BE2C (cell line): ENCODE data around the gene BACH2.

Experiments used
- DNase-seq: peaks from one replicate; pipeline ENCODE4 v3.0.0-alpha.2; 2020
- H3K27me3 ChIP-seq: fragments of 250-450 bp; sonication (Bioruptor Pico); 2 replicates; pipeline ENCODE4 v1.5.1; 2020; ENCODE audit warnings: mild to moderate bottlenecking
- H3K36me3 ChIP-seq: fragments of 250-450 bp; sonication (Bioruptor Pico); 2 replicates; pipeline ENCODE4 v1.5.1; 2020; ENCODE audit warnings: mild to moderate bottlenecking
- H3K4me1 ChIP-seq: fragments of 250-450 bp; sonication (Bioruptor Pico); 2 replicates; pipeline ENCODE4 v1.5.1; 2020
- H3K4me3 ChIP-seq: 2 replicates; pipeline ENCODE4 v1.5.1; 2011; ENCODE audit warnings: low read depth, low read length
- H3K9me3 ChIP-seq: fragments of 250-450 bp; sonication (Bioruptor Pico); 2 replicates; pipeline ENCODE4 v1.5.1; 2020
- TF ChIP-seq, protein P1 (sequence below): IDR thresholded peaks from 2 replicates; pipeline ENCODE4 v1.5.1; 2012; ENCODE audit warnings: mild to moderate bottlenecking, low read depth, low read length

BACH2 gene

DNA sequence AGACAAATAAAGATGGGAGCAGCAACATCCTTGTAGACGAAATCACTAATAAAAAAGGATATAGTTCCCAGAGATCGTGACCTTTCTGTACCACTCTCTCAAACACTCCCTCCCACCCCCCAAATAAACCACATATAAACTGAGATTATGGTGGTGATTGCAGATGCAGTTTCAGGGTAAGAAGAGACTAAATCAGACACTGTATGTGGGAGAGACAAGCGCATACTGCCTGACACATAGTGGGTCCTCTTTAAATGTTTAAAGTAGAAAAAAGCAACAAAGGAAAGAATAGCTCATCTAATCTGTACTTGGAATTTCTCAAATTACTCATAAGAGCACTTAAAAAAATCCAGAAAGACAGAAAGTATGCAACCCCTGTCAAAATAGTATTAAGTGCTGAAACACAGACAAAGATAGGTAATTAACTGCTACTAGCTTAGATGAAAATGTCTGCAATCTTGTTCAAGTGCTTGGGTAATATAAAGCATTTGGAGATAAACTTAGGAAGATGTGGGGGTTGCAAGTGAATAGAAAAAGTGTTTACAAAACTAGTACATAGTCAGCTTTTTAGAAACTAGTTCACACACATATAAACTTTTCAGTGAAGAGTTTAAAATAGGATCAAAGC is 151.6 kb downstream of the BACH2 start:
- no peak overlapping the region for H3K4me3 ChIP-seq
- TF ChIP-seq, protein P1, sequence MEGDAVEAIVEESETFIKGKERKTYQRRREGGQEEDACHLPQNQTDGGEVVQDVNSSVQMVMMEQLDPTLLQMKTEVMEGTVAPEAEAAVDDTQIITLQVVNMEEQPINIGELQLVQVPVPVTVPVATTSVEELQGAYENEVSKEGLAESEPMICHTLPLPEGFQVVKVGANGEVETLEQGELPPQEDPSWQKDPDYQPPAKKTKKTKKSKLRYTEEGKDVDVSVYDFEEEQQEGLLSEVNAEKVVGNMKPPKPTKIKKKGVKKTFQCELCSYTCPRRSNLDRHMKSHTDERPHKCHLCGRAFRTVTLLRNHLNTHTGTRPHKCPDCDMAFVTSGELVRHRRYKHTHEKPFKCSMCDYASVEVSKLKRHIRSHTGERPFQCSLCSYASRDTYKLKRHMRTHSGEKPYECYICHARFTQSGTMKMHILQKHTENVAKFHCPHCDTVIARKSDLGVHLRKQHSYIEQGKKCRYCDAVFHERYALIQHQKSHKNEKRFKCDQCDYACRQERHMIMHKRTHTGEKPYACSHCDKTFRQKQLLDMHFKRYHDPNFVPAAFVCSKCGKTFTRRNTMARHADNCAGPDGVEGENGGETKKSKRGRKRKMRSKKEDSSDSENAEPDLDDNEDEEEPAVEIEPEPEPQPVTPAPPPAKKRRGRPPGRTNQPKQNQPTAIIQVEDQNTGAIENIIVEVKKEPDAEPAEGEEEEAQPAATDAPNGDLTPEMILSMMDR = no peak
- no peaks in the 10 kb centered on the region for H3K4me1 ChIP-seq
- no peaks in the 10 kb centered on the region for H3K9me3 ChIP-seq
- H3K36me3 ChIP-seq = no peaks in the 10 kb centered on the region
- peaks cover 21% of the 10 kb centered on the region for H3K27me3 ChIP-seq
- no peak for DNase-seq

DNA sequence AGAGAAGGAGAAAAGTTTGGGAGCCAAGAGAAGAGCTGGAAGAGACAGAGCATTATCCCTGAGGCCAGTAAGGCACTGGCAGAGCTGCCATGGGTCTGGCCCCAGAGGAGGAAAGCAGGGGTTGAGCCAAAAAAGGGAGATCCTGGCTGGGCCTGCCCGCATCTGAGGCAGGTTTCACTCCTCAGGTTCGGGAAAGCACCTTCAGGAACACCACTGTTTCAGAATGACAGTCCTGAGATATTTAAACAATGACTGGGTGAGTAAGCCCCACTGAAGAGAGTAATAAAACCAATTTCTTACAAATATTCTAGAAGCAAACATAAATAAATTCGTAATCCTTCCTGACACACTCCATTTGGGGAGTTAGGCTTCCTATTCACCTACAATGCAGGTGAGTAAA is 152.2 kb downstream of the BACH2 start:
- H3K36me3 ChIP-seq = no peaks in the 10 kb centered on the region
- DNase-seq = no peak
- peaks cover 21% of the 10 kb centered on the region for H3K27me3 ChIP-seq
- TF ChIP-seq, protein P1 = no peak
- H3K4me3 ChIP-seq = no peak overlapping the region
- no peaks in the 10 kb centered on the region for H3K9me3 ChIP-seq
- no peaks in the 10 kb centered on the region for H3K4me1 ChIP-seq

DNA sequence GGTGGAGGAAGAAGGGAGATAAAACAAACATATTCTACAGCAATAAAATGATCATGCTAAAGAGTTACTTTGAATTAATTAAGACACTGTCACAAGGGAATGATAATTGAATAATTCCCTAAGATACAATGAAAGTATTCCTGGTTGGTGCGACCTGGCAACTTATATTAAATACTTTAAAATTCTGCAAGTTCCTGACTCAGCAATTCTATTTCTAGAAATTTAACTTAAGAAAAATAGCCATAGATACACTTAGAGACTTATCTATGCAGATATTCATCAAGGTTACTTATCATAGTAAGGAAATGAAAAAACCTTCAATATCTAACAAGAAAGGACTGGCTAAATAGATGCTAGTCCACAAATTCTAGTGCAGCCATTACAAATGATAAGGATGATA is 156.0 kb downstream of the BACH2 start:
- Histone ChIP-seq H3K36me3 (no peaks in the 10 kb centered on the region), H3K4me3 (no peak overlapping the region), H3K4me1 (no peaks in the 10 kb centered on the region), H3K9me3 (no peaks in the 10 kb centered on the region), H3K27me3 (peaks cover 9% of the 10 kb centered on the region)
- DNase-seq = no peak
- TF ChIP-seq, protein P1 = no peak

DNA sequence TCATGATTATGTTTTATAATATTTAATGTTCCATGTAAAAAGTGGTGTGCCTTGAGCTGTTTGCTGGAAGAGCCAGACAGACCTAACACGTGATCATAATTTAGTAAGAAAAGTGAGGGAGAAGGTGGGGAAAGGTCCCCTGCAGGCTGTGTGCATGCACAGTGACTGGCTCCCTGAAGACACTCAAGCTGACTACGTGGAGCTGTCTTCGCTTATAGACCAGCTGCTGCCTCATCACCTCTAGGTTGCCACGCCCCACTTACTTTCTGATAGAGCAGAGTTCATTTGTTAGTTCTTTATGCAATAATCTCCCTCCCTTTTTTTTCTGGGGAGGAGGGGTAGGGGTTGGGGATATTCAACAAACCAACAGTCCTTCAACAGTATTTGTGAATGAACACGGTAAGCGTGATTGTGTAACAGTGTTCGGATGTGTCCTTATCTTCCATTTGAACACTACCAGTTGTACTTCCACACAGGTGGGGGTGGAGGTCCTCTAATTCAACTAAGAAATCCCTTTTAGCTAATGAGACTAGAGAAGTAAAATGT is 157.3 kb downstream of the BACH2 start:
- no peak overlapping the region for H3K4me3 ChIP-seq
- H3K4me1 ChIP-seq = no peaks in the 10 kb centered on the region
- DNase-seq = no peak
- peaks cover 4% of the 10 kb centered on the region for H3K27me3 ChIP-seq
- TF ChIP-seq, protein P1 = no peak
- H3K9me3 ChIP-seq = no peaks in the 10 kb centered on the region
- H3K36me3 ChIP-seq = no peaks in the 10 kb centered on the region

DNA sequence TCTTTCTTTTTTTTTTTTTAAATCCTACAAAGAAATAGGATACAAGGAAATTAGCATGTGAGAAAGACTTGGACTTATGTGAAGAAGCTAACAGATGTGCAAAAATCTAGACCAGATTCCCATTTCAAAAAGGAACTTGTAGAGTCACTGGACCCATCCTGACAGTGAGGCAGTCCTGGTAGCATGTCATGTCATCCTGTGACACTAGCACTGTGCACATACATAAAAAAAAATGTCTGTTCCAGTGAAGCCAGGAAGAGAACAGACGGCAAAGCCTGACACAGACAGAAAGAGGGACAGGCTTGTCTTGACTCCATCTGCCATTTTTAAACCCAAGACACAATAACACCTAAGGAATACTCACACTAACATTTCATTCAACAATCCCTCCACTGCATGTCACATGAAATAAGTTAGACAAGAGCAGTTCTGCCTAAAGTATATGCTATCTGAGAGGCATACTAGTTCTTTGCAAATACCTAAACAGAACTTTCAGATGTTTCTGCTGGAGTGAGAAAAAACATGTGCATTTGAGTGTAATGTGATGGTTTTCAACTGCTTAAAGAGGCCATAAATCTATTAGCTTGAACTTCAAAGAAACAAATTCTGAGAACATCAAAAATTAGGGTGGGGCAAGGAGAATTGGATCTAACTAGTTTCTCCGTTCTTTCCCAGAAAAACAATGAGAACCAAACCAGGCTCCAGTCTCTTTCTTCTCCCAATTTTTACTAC is 159.6 kb downstream of the BACH2 start:
- Histone ChIP-seq H3K9me3 (no peaks in the 10 kb centered on the region), H3K27me3 (no peaks in the 10 kb centered on the region; the same call in 1 of the 2 replicates), H3K4me1 (no peaks in the 10 kb centered on the region), H3K36me3 (no peaks in the 10 kb centered on the region), H3K4me3 (no peak overlapping the region)
- TF ChIP-seq, protein P1 = no peak
- no peak for DNase-seq

DNA sequence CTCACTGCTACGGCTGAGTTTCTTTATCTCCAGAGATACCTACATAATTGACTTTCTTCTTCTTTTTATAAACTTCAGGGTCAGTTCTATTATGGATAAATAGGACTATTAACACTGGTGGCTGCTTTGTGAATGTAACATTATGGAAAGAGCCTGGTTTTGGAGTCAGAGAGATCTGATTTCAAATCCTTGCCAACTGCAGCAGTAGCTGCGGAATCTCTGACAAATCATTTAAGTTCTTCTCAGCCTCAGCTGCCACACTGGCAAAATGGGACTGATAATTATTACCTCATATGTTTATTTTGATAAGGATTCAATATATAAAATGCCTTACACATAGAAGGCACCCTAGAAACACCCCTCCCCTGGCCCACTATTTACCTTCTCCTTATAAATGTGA is 160.5 kb downstream of the BACH2 start:
- no peak for DNase-seq
- TF ChIP-seq, protein P1 = no peak
- H3K9me3 ChIP-seq = no peaks in the 10 kb centered on the region
- H3K4me1 ChIP-seq = no peaks in the 10 kb centered on the region
- no peak overlapping the region for H3K4me3 ChIP-seq
- H3K36me3 ChIP-seq = no peaks in the 10 kb centered on the region
- H3K27me3 ChIP-seq = no peaks in the 10 kb centered on the region; the same call in 1 of the 2 replicates
